GM23338 (cell line): ENCODE measurements around the gene LRP11. TPM values are rescaled to one million over a fixed set of nuclear protein-coding genes. Genes with fewer than 3 reads are reported as not detected.

Experiments
- ATAC-seq: fragments of 200-7000 bp; cut with Tn5 transposase; 3 replicates; pipeline ENCODE4 v1.9.1; 2020
- DNase-seq: peaks from one replicate; pipeline ENCODE4 v3.0.0-alpha.2; 2015; ENCODE audit warnings: low spot score
- H2AFZ ChIP-seq: fragments of 200-600 bp; sonication (generic); 2 replicates; pipeline ENCODE4 v1.8.0; 2016; ENCODE audit warnings: antibody characterized with exemption, mild to moderate bottlenecking, moderate library complexity
- H3F3A ChIP-seq: fragments of 200-600 bp; sonication (generic); replicated peaks from 2 replicates; pipeline ENCODE4 v1.8.0; 2017; ENCODE audit warnings: antibody characterized with exemption, mixed run types, low read depth
- H3K27ac ChIP-seq: fragments of 200-600 bp; sonication (generic); 2 replicates; pipeline ENCODE4 v1.6.1; 2016; ENCODE audit warnings: low read depth
- H3K27me3 ChIP-seq: fragments of 200-600 bp; sonication (generic); 2 replicates; pipeline ENCODE4 v1.8.0; 2016; ENCODE audit warnings: mild to moderate bottlenecking, mixed run types, moderate library complexity; ENCODE audit not compliant: insufficient read depth
- H3K36me3 ChIP-seq: fragments of 200-600 bp; sonication (generic); 2 replicates; pipeline ENCODE4 v1.8.0; 2016; ENCODE audit warnings: mild to moderate bottlenecking; ENCODE audit not compliant: insufficient read depth
- H3K4me1 ChIP-seq: fragments of 200-600 bp; sonication (generic); 2 replicates; pipeline ENCODE4 v1.8.0; 2016; ENCODE audit warnings: mild to moderate bottlenecking, moderate library complexity; ENCODE audit not compliant: insufficient read depth
- H3K4me2 ChIP-seq: fragments of 200-600 bp; sonication (generic); 2 replicates; pipeline ENCODE4 v1.7.1; 2017; ENCODE audit warnings: mixed run types
- H3K4me3 ChIP-seq: fragments of 200-600 bp; sonication (generic); 2 replicates; pipeline ENCODE4 v1.6.1; 2016; ENCODE audit warnings: mixed run types
- H3K79me2 ChIP-seq: fragments of 200-600 bp; sonication (generic); replicated peaks from 2 replicates; pipeline ENCODE4 v1.8.0; 2017; ENCODE audit warnings: mild to moderate bottlenecking; ENCODE audit not compliant: insufficient read depth
- H3K9me2 ChIP-seq: fragments of 200-600 bp; sonication (generic); 2 replicates; pipeline ENCODE4 v1.8.0; 2017; ENCODE audit not compliant: insufficient read depth
- H4K20me1 ChIP-seq: fragments of 200-600 bp; sonication (generic); replicated peaks from 2 replicates; pipeline ENCODE4 v1.8.0; 2017; ENCODE audit warnings: mild to moderate bottlenecking; ENCODE audit not compliant: insufficient read depth
- H3K27ac Mint-ChIP-seq: 2 replicates; pipeline ENCODE4 v1.8.0; 2020; ENCODE audit warnings: inconsistent platforms, mild to moderate bottlenecking, moderate library complexity, mixed read lengths
- H3K27me3 Mint-ChIP-seq: 3 replicates; pipeline ENCODE4 v1.8.0; 2022; ENCODE audit warnings: low read depth, mild to moderate bottlenecking, moderate library complexity, mixed read lengths, inconsistent platforms; ENCODE audit not compliant: insufficient read depth, poor library complexity
- H3K36me3 Mint-ChIP-seq: 3 replicates; pipeline ENCODE4 v1.8.0; 2021; ENCODE audit warnings: low read depth, mild to moderate bottlenecking, inconsistent platforms, moderate library complexity, mixed read lengths
- H3K4me1 Mint-ChIP-seq: 3 replicates; pipeline ENCODE4 v1.8.0; 2020; ENCODE audit warnings: mild to moderate bottlenecking, inconsistent platforms, mixed read lengths
- H3K4me3 Mint-ChIP-seq: 3 replicates; pipeline ENCODE4 v1.8.0; 2021; ENCODE audit warnings: moderate library complexity, mild to moderate bottlenecking, inconsistent platforms, mixed read lengths
- H3K9me3 Mint-ChIP-seq: 3 replicates; pipeline ENCODE4 v1.8.0; 2020; ENCODE audit warnings: moderate library complexity, mild to moderate bottlenecking, inconsistent platforms, mixed read lengths
- CREB1 ChIP-seq: fragments of 250-450 bp; sonication (Bioruptor Pico); IDR thresholded peaks from 2 replicates; pipeline ENCODE4 v1.5.0; 2020; ENCODE audit warnings: low read depth, mild to moderate bottlenecking, moderate library complexity
- EZH2 ChIP-seq: fragments of 200-600 bp; sonication (generic); IDR thresholded peaks from one replicate; pipeline ENCODE4 v1.8.0; 2017; ENCODE audit warnings: antibody characterized with exemption, mild to moderate bottlenecking, low read depth; ENCODE audit not compliant: unreplicated experiment
- EZH2phosphoT487 ChIP-seq: fragments of 200-600 bp; sonication (generic); IDR thresholded peaks from one replicate; pipeline ENCODE4 v1.8.1; 2018; ENCODE audit warnings: antibody characterized with exemption; ENCODE audit not compliant: unreplicated experiment
- JUNB ChIP-seq: IDR thresholded peaks from one replicate; pipeline ENCODE4 v1.6.1; 2016; ENCODE audit warnings: antibody characterized with exemption; ENCODE audit not compliant: unreplicated experiment
- NANOG ChIP-seq: IDR thresholded peaks from 2 replicates; pipeline ENCODE4 v1.6.1; 2016; ENCODE audit warnings: antibody characterized with exemption, borderline replicate concordance
- POLR2AphosphoS5 ChIP-seq: IDR thresholded peaks from 2 replicates; pipeline ENCODE4 v1.6.1; 2016; ENCODE audit warnings: antibody characterized with exemption, low read depth
- STAT1 ChIP-seq: IDR thresholded peaks from one replicate; pipeline ENCODE4 v1.6.1; 2016; ENCODE audit warnings: antibody characterized with exemption; ENCODE audit not compliant: unreplicated experiment
- ZNF114 ChIP-seq: fragments of 250-450 bp; sonication (Bioruptor Pico); IDR thresholded peaks from 2 replicates; pipeline ENCODE4 v1.5.0; 2020; ENCODE audit warnings: mild to moderate bottlenecking, moderate library complexity
- ZNF331 ChIP-seq: fragments of 250-450 bp; sonication (Bioruptor Pico); IDR thresholded peaks from 2 replicates; pipeline ENCODE4 v1.5.0; 2020; ENCODE audit warnings: low read depth, mild to moderate bottlenecking, moderate library complexity
- polyA plus RNA-seq: library from polyadenylated mRNA; unstranded; fragments of >200 nt; fragmentation: Nextera tagmentation; extraction: Ambion mirVana; gene quantifications from 2 replicates; pipeline ENCODE4 v1.2.1, GENCODE V29; 2016
- total RNA-seq: library from RNA; depleted of rRNA; stranded (reverse); fragments of >200 nt; shearing (Covaris generic); gene quantifications from 2 replicates; pipeline ENCODE4 v1.2.3, GENCODE V29; 2014
- TF ChIP-seq, protein P1 (sequence below): IDR thresholded peaks from one replicate; pipeline ENCODE4 v1.6.1; 2018; ENCODE audit warnings: antibody characterized with exemption; ENCODE audit not compliant: unreplicated experiment
- TF ChIP-seq, protein P2 (sequence below): fragments of 250-450 bp; sonication (Bioruptor Pico); IDR thresholded peaks from 2 replicates; pipeline ENCODE4 v1.5.0; 2020; ENCODE audit warnings: mild to moderate bottlenecking, moderate library complexity
- TF ChIP-seq, protein P3 (sequence below): IDR thresholded peaks from 2 replicates; pipeline ENCODE4 v1.6.1; 2016; ENCODE audit warnings: antibody characterized with exemption
- TF ChIP-seq, protein P4 (sequence below), 2 experiments: fragments of 200-600 bp in 1 of 2; sonication (generic) in 1 of 2; conservative IDR thresholded peaks; 2 replicates each; pipeline versions ENCODE4 v1.5.1 to v1.6.1; 2016 to 2017; ENCODE audit warnings: antibody characterized with exemption in 2 of 2, low read depth in 2 of 2, mild to moderate bottlenecking in 2 of 2, moderate library complexity in 1 of 2

Gene LRP11
- total and polyA plus RNA-seq, 2 experiments from 2014 or later: 10.8 to 37.1 TPM

DNA sequence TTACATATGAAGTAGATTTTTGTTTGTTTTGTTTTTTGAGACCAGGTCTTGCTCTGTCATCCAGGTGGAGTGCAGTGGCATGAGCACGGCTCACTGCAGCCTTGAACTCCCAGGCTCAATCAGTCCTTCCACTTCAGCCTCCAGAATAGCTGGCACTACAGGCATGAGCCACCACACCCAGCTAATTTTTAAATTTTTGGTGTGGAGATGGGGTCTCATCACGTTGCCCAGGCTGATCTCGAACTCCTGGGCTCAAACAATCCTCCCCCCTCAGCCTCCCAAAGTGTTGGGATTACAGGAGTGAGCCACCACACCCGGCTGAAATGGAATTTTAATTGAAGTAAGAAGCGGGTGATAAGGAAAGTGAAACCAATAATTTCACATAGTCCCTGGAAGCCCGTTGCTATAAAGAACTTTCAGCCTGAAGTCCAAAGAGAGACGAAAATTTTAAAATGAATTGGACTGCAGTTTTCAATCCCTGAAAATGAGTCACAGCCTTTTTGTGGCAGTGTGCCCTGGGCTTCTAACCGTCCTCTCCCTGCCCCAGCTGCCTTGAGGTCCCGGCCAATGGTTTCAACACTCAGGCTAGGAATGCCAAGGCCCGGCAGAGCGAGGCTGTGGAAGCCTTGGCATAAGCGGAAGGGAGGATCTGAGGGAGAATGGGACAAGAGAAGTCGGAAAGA lies 33.0 kb upstream of the LRP11 start:
- no peak overlapping the region for H2AFZ ChIP-seq
- H3K9me2 ChIP-seq: no peaks in the 10 kb centered on the region
- no peaks in the 10 kb centered on the region; the same call in 1 of the 2 replicates for H4K20me1 ChIP-seq
- no peak for ATAC-seq
- Mint-ChIP-seq H3K9me3 (no peaks in the 10 kb centered on the region; the same call in 2 of the 3 replicates), H3K4me3 (no peak overlapping the region), H3K4me1 (peaks cover 11% of the 10 kb centered on the region; the same call in 2 of the 3 replicates), H3K27me3 (peaks cover 16% of the 10 kb centered on the region), H3K27ac (no peak overlapping the region), H3K36me3 (no peaks in the 10 kb centered on the region)
- no peaks in the 10 kb centered on the region; the same call in 1 of the 2 replicates for H3K4me1 ChIP-seq
- no peaks in the 10 kb centered on the region for H3K27me3 ChIP-seq
- no peaks in the 10 kb centered on the region for H3F3A ChIP-seq
- TF ChIP-seq, protein P1, sequence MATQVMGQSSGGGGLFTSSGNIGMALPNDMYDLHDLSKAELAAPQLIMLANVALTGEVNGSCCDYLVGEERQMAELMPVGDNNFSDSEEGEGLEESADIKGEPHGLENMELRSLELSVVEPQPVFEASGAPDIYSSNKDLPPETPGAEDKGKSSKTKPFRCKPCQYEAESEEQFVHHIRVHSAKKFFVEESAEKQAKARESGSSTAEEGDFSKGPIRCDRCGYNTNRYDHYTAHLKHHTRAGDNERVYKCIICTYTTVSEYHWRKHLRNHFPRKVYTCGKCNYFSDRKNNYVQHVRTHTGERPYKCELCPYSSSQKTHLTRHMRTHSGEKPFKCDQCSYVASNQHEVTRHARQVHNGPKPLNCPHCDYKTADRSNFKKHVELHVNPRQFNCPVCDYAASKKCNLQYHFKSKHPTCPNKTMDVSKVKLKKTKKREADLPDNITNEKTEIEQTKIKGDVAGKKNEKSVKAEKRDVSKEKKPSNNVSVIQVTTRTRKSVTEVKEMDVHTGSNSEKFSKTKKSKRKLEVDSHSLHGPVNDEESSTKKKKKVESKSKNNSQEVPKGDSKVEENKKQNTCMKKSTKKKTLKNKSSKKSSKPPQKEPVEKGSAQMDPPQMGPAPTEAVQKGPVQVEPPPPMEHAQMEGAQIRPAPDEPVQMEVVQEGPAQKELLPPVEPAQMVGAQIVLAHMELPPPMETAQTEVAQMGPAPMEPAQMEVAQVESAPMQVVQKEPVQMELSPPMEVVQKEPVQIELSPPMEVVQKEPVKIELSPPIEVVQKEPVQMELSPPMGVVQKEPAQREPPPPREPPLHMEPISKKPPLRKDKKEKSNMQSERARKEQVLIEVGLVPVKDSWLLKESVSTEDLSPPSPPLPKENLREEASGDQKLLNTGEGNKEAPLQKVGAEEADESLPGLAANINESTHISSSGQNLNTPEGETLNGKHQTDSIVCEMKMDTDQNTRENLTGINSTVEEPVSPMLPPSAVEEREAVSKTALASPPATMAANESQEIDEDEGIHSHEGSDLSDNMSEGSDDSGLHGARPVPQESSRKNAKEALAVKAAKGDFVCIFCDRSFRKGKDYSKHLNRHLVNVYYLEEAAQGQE: no peak
- no peak for TF ChIP-seq EZH2
- no peak for TF ChIP-seq ZNF331
- no peak for TF ChIP-seq EZH2phosphoT487
- no peak for TF ChIP-seq CREB1
- TF ChIP-seq NANOG: no peak
- TF ChIP-seq, protein P2, sequence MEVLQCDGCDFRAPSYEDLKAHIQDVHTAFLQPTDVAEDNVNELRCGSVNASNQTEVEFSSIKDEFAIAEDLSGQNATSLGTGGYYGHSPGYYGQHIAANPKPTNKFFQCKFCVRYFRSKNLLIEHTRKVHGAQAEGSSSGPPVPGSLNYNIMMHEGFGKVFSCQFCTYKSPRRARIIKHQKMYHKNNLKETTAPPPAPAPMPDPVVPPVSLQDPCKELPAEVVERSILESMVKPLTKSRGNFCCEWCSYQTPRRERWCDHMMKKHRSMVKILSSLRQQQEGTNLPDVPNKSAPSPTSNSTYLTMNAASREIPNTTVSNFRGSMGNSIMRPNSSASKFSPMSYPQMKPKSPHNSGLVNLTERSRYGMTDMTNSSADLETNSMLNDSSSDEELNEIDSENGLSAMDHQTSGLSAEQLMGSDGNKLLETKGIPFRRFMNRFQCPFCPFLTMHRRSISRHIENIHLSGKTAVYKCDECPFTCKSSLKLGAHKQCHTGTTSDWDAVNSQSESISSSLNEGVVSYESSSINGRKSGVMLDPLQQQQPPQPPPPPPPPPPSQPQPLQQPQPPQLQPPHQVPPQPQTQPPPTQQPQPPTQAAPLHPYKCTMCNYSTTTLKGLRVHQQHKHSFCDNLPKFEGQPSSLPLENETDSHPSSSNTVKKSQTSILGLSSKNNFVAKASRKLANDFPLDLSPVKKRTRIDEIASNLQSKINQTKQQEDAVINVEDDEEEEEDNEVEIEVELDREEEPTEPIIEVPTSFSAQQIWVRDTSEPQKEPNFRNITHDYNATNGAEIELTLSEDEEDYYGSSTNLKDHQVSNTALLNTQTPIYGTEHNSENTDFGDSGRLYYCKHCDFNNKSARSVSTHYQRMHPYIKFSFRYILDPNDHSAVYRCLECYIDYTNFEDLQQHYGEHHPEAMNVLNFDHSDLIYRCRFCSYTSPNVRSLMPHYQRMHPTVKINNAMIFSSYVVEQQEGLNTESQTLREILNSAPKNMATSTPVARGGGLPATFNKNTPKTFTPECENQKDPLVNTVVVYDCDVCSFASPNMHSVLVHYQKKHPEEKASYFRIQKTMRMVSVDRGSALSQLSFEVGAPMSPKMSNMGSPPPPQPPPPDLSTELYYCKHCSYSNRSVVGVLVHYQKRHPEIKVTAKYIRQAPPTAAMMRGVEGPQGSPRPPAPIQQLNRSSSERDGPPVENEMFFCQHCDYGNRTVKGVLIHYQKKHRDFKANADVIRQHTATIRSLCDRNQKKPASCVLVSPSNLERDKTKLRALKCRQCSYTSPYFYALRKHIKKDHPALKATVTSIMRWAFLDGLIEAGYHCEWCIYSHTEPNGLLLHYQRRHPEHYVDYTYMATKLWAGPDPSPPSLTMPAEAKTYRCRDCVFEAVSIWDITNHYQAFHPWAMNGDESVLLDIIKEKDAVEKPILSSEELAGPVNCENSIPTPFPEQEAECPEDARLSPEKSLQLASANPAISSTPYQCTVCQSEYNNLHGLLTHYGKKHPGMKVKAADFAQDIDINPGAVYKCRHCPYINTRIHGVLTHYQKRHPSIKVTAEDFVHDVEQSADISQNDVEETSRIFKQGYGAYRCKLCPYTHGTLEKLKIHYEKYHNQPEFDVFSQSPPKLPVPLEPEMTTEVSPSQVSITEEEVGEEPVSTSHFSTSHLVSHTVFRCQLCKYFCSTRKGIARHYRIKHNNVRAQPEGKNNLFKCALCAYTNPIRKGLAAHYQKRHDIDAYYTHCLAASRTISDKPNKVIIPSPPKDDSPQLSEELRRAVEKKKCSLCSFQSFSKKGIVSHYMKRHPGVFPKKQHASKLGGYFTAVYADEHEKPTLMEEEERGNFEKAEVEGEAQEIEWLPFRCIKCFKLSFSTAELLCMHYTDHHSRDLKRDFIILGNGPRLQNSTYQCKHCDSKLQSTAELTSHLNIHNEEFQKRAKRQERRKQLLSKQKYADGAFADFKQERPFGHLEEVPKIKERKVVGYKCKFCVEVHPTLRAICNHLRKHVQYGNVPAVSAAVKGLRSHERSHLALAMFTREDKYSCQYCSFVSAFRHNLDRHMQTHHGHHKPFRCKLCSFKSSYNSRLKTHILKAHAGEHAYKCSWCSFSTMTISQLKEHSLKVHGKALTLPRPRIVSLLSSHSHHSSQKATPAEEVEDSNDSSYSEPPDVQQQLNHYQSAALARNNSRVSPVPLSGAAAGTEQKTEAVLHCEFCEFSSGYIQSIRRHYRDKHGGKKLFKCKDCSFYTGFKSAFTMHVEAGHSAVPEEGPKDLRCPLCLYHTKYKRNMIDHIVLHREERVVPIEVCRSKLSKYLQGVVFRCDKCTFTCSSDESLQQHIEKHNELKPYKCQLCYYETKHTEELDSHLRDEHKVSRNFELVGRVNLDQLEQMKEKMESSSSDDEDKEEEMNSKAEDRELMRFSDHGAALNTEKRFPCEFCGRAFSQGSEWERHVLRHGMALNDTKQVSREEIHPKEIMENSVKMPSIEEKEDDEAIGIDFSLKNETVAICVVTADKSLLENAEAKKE (CRISPR knock-in tag): no peak
- TF ChIP-seq, protein P3, sequence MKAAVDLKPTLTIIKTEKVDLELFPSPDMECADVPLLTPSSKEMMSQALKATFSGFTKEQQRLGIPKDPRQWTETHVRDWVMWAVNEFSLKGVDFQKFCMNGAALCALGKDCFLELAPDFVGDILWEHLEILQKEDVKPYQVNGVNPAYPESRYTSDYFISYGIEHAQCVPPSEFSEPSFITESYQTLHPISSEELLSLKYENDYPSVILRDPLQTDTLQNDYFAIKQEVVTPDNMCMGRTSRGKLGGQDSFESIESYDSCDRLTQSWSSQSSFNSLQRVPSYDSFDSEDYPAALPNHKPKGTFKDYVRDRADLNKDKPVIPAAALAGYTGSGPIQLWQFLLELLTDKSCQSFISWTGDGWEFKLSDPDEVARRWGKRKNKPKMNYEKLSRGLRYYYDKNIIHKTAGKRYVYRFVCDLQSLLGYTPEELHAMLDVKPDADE: no peak
- TF ChIP-seq, protein P4, sequence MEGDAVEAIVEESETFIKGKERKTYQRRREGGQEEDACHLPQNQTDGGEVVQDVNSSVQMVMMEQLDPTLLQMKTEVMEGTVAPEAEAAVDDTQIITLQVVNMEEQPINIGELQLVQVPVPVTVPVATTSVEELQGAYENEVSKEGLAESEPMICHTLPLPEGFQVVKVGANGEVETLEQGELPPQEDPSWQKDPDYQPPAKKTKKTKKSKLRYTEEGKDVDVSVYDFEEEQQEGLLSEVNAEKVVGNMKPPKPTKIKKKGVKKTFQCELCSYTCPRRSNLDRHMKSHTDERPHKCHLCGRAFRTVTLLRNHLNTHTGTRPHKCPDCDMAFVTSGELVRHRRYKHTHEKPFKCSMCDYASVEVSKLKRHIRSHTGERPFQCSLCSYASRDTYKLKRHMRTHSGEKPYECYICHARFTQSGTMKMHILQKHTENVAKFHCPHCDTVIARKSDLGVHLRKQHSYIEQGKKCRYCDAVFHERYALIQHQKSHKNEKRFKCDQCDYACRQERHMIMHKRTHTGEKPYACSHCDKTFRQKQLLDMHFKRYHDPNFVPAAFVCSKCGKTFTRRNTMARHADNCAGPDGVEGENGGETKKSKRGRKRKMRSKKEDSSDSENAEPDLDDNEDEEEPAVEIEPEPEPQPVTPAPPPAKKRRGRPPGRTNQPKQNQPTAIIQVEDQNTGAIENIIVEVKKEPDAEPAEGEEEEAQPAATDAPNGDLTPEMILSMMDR (conservative IDR thresholded peaks at IDR 0.05; ENCODE audit: low read depth in 2 of 2): no peak
- no peak for TF ChIP-seq POLR2AphosphoS5
- TF ChIP-seq JUNB: no peak
- no peak for TF ChIP-seq ZNF114 (CRISPR knock-in tag)
- no peak for TF ChIP-seq STAT1
- no peak for DNase-seq
- no peak overlapping the region for H3K27ac ChIP-seq
- no peak overlapping the region for H3K4me2 ChIP-seq
- H3K79me2 ChIP-seq: no peaks in the 10 kb centered on the region
- no peak overlapping the region for H3K4me3 ChIP-seq
- H3K36me3 ChIP-seq: no peaks in the 10 kb centered on the region
